H1 (cell line): ENCODE measurements around the gene TSEN54. TPM values are rescaled to one million over a fixed set of nuclear protein-coding genes. Genes with fewer than 3 reads are reported as not detected.

ENCODE experiments used
- CTCF ChIA-PET: fragments of 300-600 bp; sonication (Branson Sonifier 250); formaldehyde crosslinking; loops from one replicate; lab custom pipeline; 2021; ENCODE audit not compliant: partially characterized antibody; lab: Charles Lee
- POLR2A ChIA-PET: fragments of 300-600 bp; sonication (Branson Sonifier 250); formaldehyde crosslinking; loops from one replicate; lab custom pipeline; 2021; ENCODE audit warnings: inconsistent platforms; ENCODE audit not compliant: partially characterized antibody; lab: Charles Lee
- DNase-seq, 2 experiments: peaks; one replicate each; pipeline versions ENCODE4 v3.0.0 to v3.0.0-alpha.2; 2010 to 2022; ENCODE audit warnings: low spot score in 2 of 2, low read depth in 1 of 2, mixed read lengths in 1 of 2
- FAIRE-seq: peaks from 2 replicates; lab custom pipeline; 2011; peaks lifted over from hg19 to GRCh38; lab: Jason Lieb, UNC
- H2AFZ ChIP-seq: 2 replicates; pipeline ENCODE4 v1.8.1; 2012; ENCODE audit warnings: low read length, inconsistent platforms
- H2AK5ac ChIP-seq: 2 replicates; pipeline ENCODE4 v1.6.1; 2013; ENCODE audit warnings: low read depth, low read length
- H2BK120ac ChIP-seq: replicated peaks from 2 replicates; pipeline ENCODE3; 2013; ENCODE audit warnings: low read depth, low read length, inconsistent platforms
- H2BK12ac ChIP-seq: 2 replicates; pipeline ENCODE4 v1.6.1; 2013; ENCODE audit warnings: low read depth, low read length
- H2BK15ac ChIP-seq: 2 replicates; pipeline ENCODE4 v1.6.1; 2013; ENCODE audit warnings: low read length
- H2BK20ac ChIP-seq: 2 replicates; pipeline ENCODE4 v1.6.1; 2013; ENCODE audit warnings: low read length
- H2BK5ac ChIP-seq: 2 replicates; pipeline ENCODE4 v1.6.1; 2013; ENCODE audit warnings: low read depth, low read length
- H3K14ac ChIP-seq: 2 replicates; pipeline ENCODE4 v1.6.1; 2013; ENCODE audit warnings: inconsistent platforms; ENCODE audit not compliant: insufficient read length
- H3K18ac ChIP-seq: 2 replicates; pipeline ENCODE4 v1.6.1; 2013; ENCODE audit warnings: low read length; ENCODE audit errors: extremely low read depth
- H3K23ac ChIP-seq: 2 replicates; pipeline ENCODE4 v1.6.1; 2013; ENCODE audit warnings: inconsistent platforms; ENCODE audit not compliant: insufficient read length
- H3K23me2 ChIP-seq: 2 replicates; pipeline ENCODE4 v1.6.1; 2013; ENCODE audit warnings: low read depth, low read length
- H3K27ac ChIP-seq: 2 replicates; pipeline ENCODE4 v1.6.1; 2011; ENCODE audit warnings: low read depth, low read length, inconsistent platforms
- H3K27me3 ChIP-seq, 4 experiments: replicated peaks in 1 of 4; 1 replicate in 1 of 4; 2 replicates in 3 of 4; pipeline versions ENCODE4 v1.6.1 to v1.8.1; 2011 to 2013; ENCODE audit warnings: low read length in 3 of 4, mild to moderate bottlenecking in 3 of 4, inconsistent platforms in 2 of 4, mixed read lengths in 2 of 4, moderate library complexity in 1 of 4; ENCODE audit not compliant: control insufficient read depth in 3 of 4, insufficient read depth in 3 of 4; ENCODE audit errors: extremely low read depth in 1 of 4
- H3K36me3 ChIP-seq, 4 experiments: 2 replicates each; pipeline versions ENCODE4 v1.6.1 to v1.8.1; 2011 to 2013; ENCODE audit warnings: mild to moderate bottlenecking in 4 of 4, low read length in 3 of 4, moderate library complexity in 2 of 4, control low read depth in 1 of 4, inconsistent platforms in 1 of 4; ENCODE audit not compliant: insufficient read depth in 4 of 4, control insufficient read depth in 2 of 4
- H3K4ac ChIP-seq: replicated peaks from 2 replicates; pipeline ENCODE3; 2013; ENCODE audit warnings: low read length, low read depth, mixed read lengths, inconsistent platforms; ENCODE audit not compliant: insufficient read length
- H3K4me1 ChIP-seq, 4 experiments: replicated peaks in 1 of 4; 1 replicate in 1 of 4; 2 replicates in 3 of 4; pipeline versions ENCODE4 v1.6.1 to v1.8.1; 2011 to 2013; ENCODE audit warnings: low read length in 3 of 4, inconsistent platforms in 2 of 4, mixed read lengths in 1 of 4; ENCODE audit not compliant: insufficient read depth in 4 of 4, control insufficient read depth in 3 of 4
- H3K4me2 ChIP-seq, 2 experiments: 2 replicates each; pipeline versions ENCODE4 v1.6.1 to v1.8.1; 2011 to 2013; ENCODE audit warnings: low read depth in 2 of 2, low read length in 2 of 2, control low read depth in 1 of 2, inconsistent platforms in 1 of 2, mild to moderate bottlenecking in 1 of 2; ENCODE audit not compliant: insufficient read depth in 1 of 2
- H3K4me3 ChIP-seq, 4 experiments: fragments of 200-600, 300-600 bp in 1 of 4; sonication (generic), shearing (Covaris generic), sonication (Bioruptor Twin) in 1 of 4; 2 replicates each; pipeline versions ENCODE4 v1.5.1 to v1.8.1; 2011 to 2016; ENCODE audit warnings: low read length in 4 of 4, low read depth in 3 of 4, control low read depth in 2 of 4, inconsistent platforms in 2 of 4, mild to moderate bottlenecking in 2 of 4, mixed read lengths in 1 of 4, moderate library complexity in 1 of 4; ENCODE audit not compliant: insufficient read depth in 2 of 4; ENCODE audit errors: extremely low read depth in 1 of 4
- H3K56ac ChIP-seq: replicated peaks from 2 replicates; pipeline ENCODE3; 2013; ENCODE audit warnings: low read depth, mild to moderate bottlenecking, mixed read lengths, low read length, inconsistent platforms; ENCODE audit not compliant: insufficient read length
- H3K79me1 ChIP-seq: 2 replicates; pipeline ENCODE4 v1.6.1; 2013; ENCODE audit warnings: low read depth, low read length, control low read depth
- H3K79me2 ChIP-seq, 2 experiments: 2 replicates each; pipeline versions ENCODE4 v1.6.1 to v1.8.1; 2012 to 2013; ENCODE audit warnings: low read length in 2 of 2, mild to moderate bottlenecking in 2 of 2, inconsistent platforms in 1 of 2; ENCODE audit not compliant: insufficient read depth in 2 of 2, control insufficient read depth in 1 of 2
- H3K9ac ChIP-seq, 4 experiments: replicated peaks in 1 of 4; 1 replicate in 1 of 4; 2 replicates in 3 of 4; pipeline versions ENCODE4 v1.6.1 to v1.8.1; 2011 to 2013; ENCODE audit warnings: low read depth in 3 of 4, low read length in 3 of 4, control low read depth in 2 of 4, mild to moderate bottlenecking in 2 of 4, moderate library complexity in 2 of 4, inconsistent platforms in 1 of 4; ENCODE audit errors: extremely low read depth in 1 of 4
- H3K9me3 ChIP-seq, 2 experiments: 2 replicates each; pipeline versions ENCODE4 v1.6.1 to v1.8.1; 2012 to 2013; ENCODE audit warnings: mild to moderate bottlenecking in 2 of 2, moderate library complexity in 2 of 2, control low read depth in 1 of 2, inconsistent platforms in 1 of 2, low read depth in 1 of 2, low read length in 1 of 2, mixed read lengths in 1 of 2; ENCODE audit not compliant: insufficient read depth in 2 of 2
- H4K20me1 ChIP-seq, 2 experiments: replicated peaks in 1 of 2; 2 replicates each; pipeline versions ENCODE3 to v1.8.1; 2011 to 2013; ENCODE audit warnings: inconsistent platforms in 2 of 2, low read length in 2 of 2, mild to moderate bottlenecking in 1 of 2; ENCODE audit not compliant: insufficient read depth in 2 of 2, control insufficient read depth in 1 of 2
- H4K5ac ChIP-seq: 2 replicates; pipeline ENCODE4 v1.6.1; 2013; ENCODE audit warnings: low read length, low read depth, mixed read lengths, inconsistent platforms; ENCODE audit not compliant: insufficient read length
- H4K8ac ChIP-seq: 2 replicates; pipeline ENCODE4 v1.8.0; 2013; ENCODE audit warnings: mild to moderate bottlenecking, moderate library complexity, low read length, inconsistent platforms; ENCODE audit not compliant: insufficient read depth; ENCODE audit errors: extremely low read depth
- H4K91ac ChIP-seq: replicated peaks from 2 replicates; pipeline ENCODE3; 2013; ENCODE audit warnings: low read length, mixed read lengths, inconsistent platforms; ENCODE audit not compliant: insufficient read length
- GTF2F1 ChIP-seq: IDR thresholded peaks from 2 replicates; pipeline ENCODE4 v1.6.1; 2012; ENCODE audit warnings: low read depth, low read length, improper control_type of control experiment, borderline replicate concordance
- WGBS, 2 experiments: shearing (Covaris generic) in 1 of 2; methylation state at CpG; one replicate each; pipeline versions ENCODE4 v1.1.6 to v1.1.7; 2013 to 2015; ENCODE audit warnings: low lambda C conversion rate in 2 of 2, mixed read lengths in 2 of 2, inconsistent platforms in 1 of 2, low coverage in 1 of 2, missing lambda C conversion rate in 1 of 2; ENCODE audit not compliant: insufficient replicate concordance in 2 of 2, insufficient coverage in 1 of 2, insufficient read length in 1 of 2; ENCODE audit errors: extremely low coverage in 1 of 2, missing lambda C conversion rate in 1 of 2; 5-methylcytosine and 5-hydroxymethylcytosine counted together
- polyA plus RNA-seq, 7 experiments: library from polyadenylated mRNA; depleted of rRNA in 3 of 7; stranded (reverse) in 5 of 7; unstranded in 2 of 7; fragments of >200 nt in 5 of 7; fragments of 200-250 nt in 2 of 7; gene quantifications; 1 replicate in 5 of 7; 2 replicates in 1 of 7; 4 replicates in 1 of 7; pipeline versions ENCODE4 v1.2.1 to v1.2.3, GENCODE V29; 2011 to 2013; ENCODE audit warnings: missing spikeins in 2 of 7, mixed read lengths in 2 of 7
- total RNA-seq: library from RNA; stranded (reverse); fragmentation: NEBNext Ultra II Directional; extraction: Animal tissue kit (Norgen Biotek cat#: 25700); gene quantifications from 2 replicates; pipeline ENCODE4 v1.2.1, GENCODE V29; 2021

TSEN54 gene
- total and polyA plus RNA-seq, 2 of the 8 experiments (the other 6 are each of a cell fraction or from before 2014, with no cell fraction given): 43.6 to 60.3 TPM

- H3K4me3 ChIP-seq: no peak overlapping the region
- FAIRE-seq: no peak
These were observed 55.5 kb downstream of the TSEN54 start for GRCh38 chr17:75571885-75572215.

More at GRCh38 chr17:75571885-75572215, 55.5 kb downstream of the TSEN54 start:
- Histone ChIP-seq H4K8ac (no peak overlapping the region), H3K23me2 (no peaks in the 10 kb centered on the region), H3K27ac (no peak overlapping the region), H3K4ac (no peak overlapping the region), H4K5ac (no peak overlapping the region), H2AFZ (no peak overlapping the region), H3K79me2 (no peaks in the 10 kb centered on the region), H2BK15ac (no peak overlapping the region), H4K91ac (no peak overlapping the region), H3K4me2 (no peak overlapping the region), H3K56ac (no peak overlapping the region), H3K9ac (no peak overlapping the region), H3K14ac (no peak overlapping the region)
- DNase-seq: no peak
- no peak for TF ChIP-seq GTF2F1
- TF ChIP-seq, all 59 proteins: peak for 0
- no peak overlapping the region for H2BK120ac ChIP-seq
- no peaks in the 10 kb centered on the region for H3K27me3 ChIP-seq
- H3K79me1 ChIP-seq: no peaks in the 10 kb centered on the region
- H3K18ac ChIP-seq: no peak overlapping the region
- H2AK5ac ChIP-seq: no peak overlapping the region
- H4K20me1 ChIP-seq: peaks cover 0 to 1% of the 10 kb centered on the region in 2 experiments
- no peaks in the 10 kb centered on the region for H3K4me1 ChIP-seq
- H2BK20ac ChIP-seq: no peak overlapping the region
- ChIA-PET CTCF (interaction anchor here (1.1 to 1.2 kb wide), 2 partner anchors 15 to 29 kb away, joined by 3 read pairs; no protein-coding TSS in a partner anchor), POLR2A (interaction anchor here (0.6 to 1.2 kb wide), 2 partner anchors 46 to 461 kb away, joined by 3 to 4 read pairs; partner anchors contain the start of gene LLGL2)
- H2BK12ac ChIP-seq: no peak overlapping the region
- no peaks in the 10 kb centered on the region for H3K9me3 ChIP-seq
- 92% methylated on average over 16 of the region's 16 CpGs; no CpG with 5 or more reads in 1 of the 2 experiments for WGBS, 2 experiments
- H3K23ac ChIP-seq: no peak overlapping the region
- peaks cover 0 to 6% (median 2%) of the 10 kb centered on the region in 4 experiments; a peak in 2 of 8 replicates for H3K36me3 ChIP-seq
- no peak overlapping the region for H2BK5ac ChIP-seq
